ENCODE results near the gene UBE2C. TPM values are rescaled to one million over a fixed set of nuclear protein-coding genes. Genes with fewer than 3 reads are reported as not detected.
"Not testable (repeated sequence)": the region's sequence is repeated elsewhere in the genome, so short reads cannot be mapped to it uniquely, and the experiment has no call there.

The UBE2C gene
- total and polyA plus RNA-seq, 9 donors, result 23.1 to 50.4 (median 44.5) TPM

DNA sequence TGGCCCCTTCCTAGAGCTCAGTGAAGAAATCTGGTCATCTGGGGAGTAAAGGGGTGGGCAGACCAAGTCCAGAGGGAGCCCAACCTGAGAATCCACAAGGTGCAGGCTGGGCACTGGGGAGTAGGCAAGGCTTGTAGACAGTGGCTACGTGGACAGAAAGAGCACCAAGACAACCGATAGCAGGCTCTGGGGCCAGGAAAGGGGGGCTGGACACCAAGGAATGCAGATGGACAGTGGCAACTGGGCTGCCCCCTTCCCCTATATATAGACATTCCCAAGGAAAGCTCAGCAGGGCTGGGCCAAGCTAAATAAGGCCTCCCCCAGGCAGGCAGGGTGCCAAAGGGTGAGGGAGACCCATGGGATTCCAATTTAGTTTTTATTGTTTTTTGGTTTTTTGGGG is 16.1 kb downstream of the UBE2C start:
- 73% methylated on average over 2 of the region's 2 CpGs for WGBS (ENCODE audit: insufficient coverage)
- Histone ChIP-seq H3K4me3 (ENCODE audit: low read length) (no peak overlapping the region), H3K27ac (ENCODE audit: low read length) (peak overlapping the region; percentile 96)

DNA sequence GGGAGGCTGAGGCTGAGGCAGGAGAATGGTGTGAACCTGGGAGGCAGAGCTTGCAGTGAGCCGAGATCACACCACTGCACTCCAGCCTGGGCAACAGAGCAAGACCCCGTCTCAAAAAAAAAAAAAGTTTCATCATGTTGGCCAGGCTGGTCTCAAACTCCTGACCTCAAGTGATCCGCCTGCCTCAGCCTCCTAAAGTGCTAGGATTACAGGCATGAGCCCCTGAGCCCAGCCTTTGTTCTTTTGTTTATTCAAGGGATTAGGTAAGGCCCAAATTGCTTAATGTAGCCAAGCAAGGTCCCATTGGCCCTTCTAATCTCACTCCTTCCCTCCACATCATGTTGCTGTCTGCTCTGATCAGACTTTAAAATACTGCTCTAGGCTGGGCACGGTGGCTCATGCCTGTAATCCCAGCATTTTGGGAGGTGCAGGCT is 17.2 kb downstream of the UBE2C start:
- not testable (repeated sequence) for H3K4me3 ChIP-seq (ENCODE audit: low read length); DNase-seq; H3K27ac ChIP-seq (ENCODE audit: low read length); H3K36me3 ChIP-seq (ENCODE audit: control insufficient read depth, insufficient read depth, low read length); H3K9me3 ChIP-seq (replicated peaks; ENCODE audit: control insufficient read depth, low read depth, low read length); H3K27me3 ChIP-seq (ENCODE audit: control insufficient read depth, insufficient read depth, low read length)
- 100% methylated on average over 1 of the region's 4 CpGs for WGBS (ENCODE audit: insufficient coverage)
- peaks cover 49% of the 10 kb centered on the region for H3K4me1 ChIP-seq (ENCODE audit: control insufficient read depth, insufficient read depth, low read length)

More for the DNA sequence above, 16.1 kb downstream of the UBE2C start:
- H3K27me3 ChIP-seq (ENCODE audit: control insufficient read depth, insufficient read depth, low read length), result peaks cover 8% of the 10 kb centered on the region
- peak; percentile 87 for DNase-seq
- no peaks in the 10 kb centered on the region for H3K9me3 ChIP-seq (replicated peaks; ENCODE audit: control insufficient read depth, low read depth, low read length)
- H3K36me3 ChIP-seq (ENCODE audit: control insufficient read depth, insufficient read depth, low read length), result peaks cover 9% of the 10 kb centered on the region
- peaks cover 52% of the 10 kb centered on the region for H3K4me1 ChIP-seq (ENCODE audit: control insufficient read depth, insufficient read depth, low read length)

GRCh38 chr20:45832619-45833018 is 20.2 kb downstream of the UBE2C start:
- Histone ChIP-seq H3K36me3 (ENCODE audit: control insufficient read depth, insufficient read depth, low read length) (peaks cover 20% of the 10 kb centered on the region), H3K27me3 (ENCODE audit: control insufficient read depth, insufficient read depth, low read length) (no peaks in the 10 kb centered on the region), H3K4me3 (ENCODE audit: low read length) (no peak overlapping the region), H3K9me3 (replicated peaks; ENCODE audit: control insufficient read depth, low read depth, low read length) (no peaks in the 10 kb centered on the region), H3K4me1 (ENCODE audit: control insufficient read depth, insufficient read depth, low read length) (peaks cover 53% of the 10 kb centered on the region), H3K27ac (ENCODE audit: low read length) (peak overlapping the region; percentile 94)
- 60% methylated on average over 1 of the region's 4 CpGs for WGBS (ENCODE audit: insufficient coverage)
- no peak for DNase-seq

- H3K9me3 ChIP-seq (replicated peaks; ENCODE audit: control insufficient read depth, low read depth, low read length), result no peaks in the 10 kb centered on the region
- peaks cover 49% of the 10 kb centered on the region for H3K4me1 ChIP-seq (ENCODE audit: control insufficient read depth, insufficient read depth, low read length)
- H3K4me3 ChIP-seq (ENCODE audit: low read length), result peak within 1 kb of the TSS; percentile 61
- peak; percentile 91 for DNase-seq
- peak within 1 kb of the TSS; percentile 94 for H3K27ac ChIP-seq (ENCODE audit: low read length)
- peaks cover 20% of the 10 kb centered on the region for H3K36me3 ChIP-seq (ENCODE audit: control insufficient read depth, insufficient read depth, low read length)
- WGBS (ENCODE audit: insufficient coverage), result 5% methylated on average over 25 of the region's 35 CpGs
- no peaks in the 10 kb centered on the region for H3K27me3 ChIP-seq (ENCODE audit: control insufficient read depth, insufficient read depth, low read length)
These were observed 20.8 kb downstream of the UBE2C start, which contains the start of gene SNX21 for GRCh38 chr20:45833030-45833882. SNX21 (plus strand) TSS chr20:45833799; CDS start chr20:45833920, 121 bp downstream.

- Histone ChIP-seq H3K27me3 (ENCODE audit: control insufficient read depth, insufficient read depth, low read length) (no peaks in the 10 kb centered on the region), H3K36me3 (ENCODE audit: control insufficient read depth, insufficient read depth, low read length) (peaks cover 20% of the 10 kb centered on the region), H3K4me1 (ENCODE audit: control insufficient read depth, insufficient read depth, low read length) (peaks cover 40% of the 10 kb centered on the region), H3K27ac (ENCODE audit: low read length) (peak overlapping the region; percentile 94), H3K4me3 (ENCODE audit: low read length) (peak overlapping the region; percentile 61), H3K9me3 (replicated peaks; ENCODE audit: control insufficient read depth, low read depth, low read length) (no peaks in the 10 kb centered on the region)
- 1% methylated on average over 68 of the region's 71 CpGs for WGBS (ENCODE audit: insufficient coverage)
- peak; percentile 89 for DNase-seq
These were observed 21.7 kb downstream of the UBE2C start for GRCh38 chr20:45833883-45834796.

DNA sequence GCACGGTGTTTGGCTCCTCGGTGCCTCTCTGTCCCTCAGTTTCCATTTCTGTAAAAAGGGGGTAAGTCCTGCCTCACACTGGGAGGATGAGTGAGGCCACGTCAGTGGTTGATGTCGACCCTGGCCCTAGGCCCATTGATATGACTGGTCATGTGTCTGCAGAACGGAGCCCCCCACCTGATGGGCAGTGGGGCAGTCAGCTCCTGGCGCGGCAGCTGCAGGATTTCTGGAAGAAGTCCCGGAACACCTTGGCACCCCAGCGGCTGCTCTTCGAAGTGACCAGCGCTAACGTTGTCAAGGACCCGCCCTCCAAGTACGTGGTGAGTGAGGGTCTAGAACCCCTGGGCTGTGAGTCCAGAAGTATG is 22.3 kb downstream of the UBE2C start:
- Histone ChIP-seq H3K36me3 (ENCODE audit: control insufficient read depth, insufficient read depth, low read length) (peaks cover 20% of the 10 kb centered on the region), H3K4me3 (ENCODE audit: low read length) (peak overlapping the region; percentile 61), H3K9me3 (replicated peaks; ENCODE audit: control insufficient read depth, low read depth, low read length) (no peaks in the 10 kb centered on the region), H3K27me3 (ENCODE audit: control insufficient read depth, insufficient read depth, low read length) (no peaks in the 10 kb centered on the region), H3K4me1 (ENCODE audit: control insufficient read depth, insufficient read depth, low read length) (peaks cover 36% of the 10 kb centered on the region), H3K27ac (ENCODE audit: low read length) (peak overlapping the region; percentile 94)
- 76% methylated on average over 12 of the region's 14 CpGs for WGBS (ENCODE audit: insufficient coverage)
- DNase-seq, result no peak

GRCh38 chr20:45835329-45835765 is 22.9 kb downstream of the UBE2C start:
- H3K4me1 ChIP-seq (ENCODE audit: control insufficient read depth, insufficient read depth, low read length), result peaks cover 32% of the 10 kb centered on the region
- H3K9me3 ChIP-seq (replicated peaks; ENCODE audit: control insufficient read depth, low read depth, low read length), result no peaks in the 10 kb centered on the region
- peaks cover 25% of the 10 kb centered on the region for H3K36me3 ChIP-seq (ENCODE audit: control insufficient read depth, insufficient read depth, low read length)
- peak overlapping the region; percentile 59 for H3K27ac ChIP-seq (ENCODE audit: low read length)
- no peak for DNase-seq
- no peaks in the 10 kb centered on the region for H3K27me3 ChIP-seq (ENCODE audit: control insufficient read depth, insufficient read depth, low read length)
- H3K4me3 ChIP-seq (ENCODE audit: low read length), result peak overlapping the region; percentile 5
- WGBS (ENCODE audit: insufficient coverage), result 80% methylated on average over 1 of the region's 3 CpGs

GRCh38 chr20:45835825-45836224 is 23.4 kb downstream of the UBE2C start:
- peaks cover 29% of the 10 kb centered on the region for H3K36me3 ChIP-seq (ENCODE audit: control insufficient read depth, insufficient read depth, low read length)
- DNase-seq, result peak; percentile 68

DNA sequence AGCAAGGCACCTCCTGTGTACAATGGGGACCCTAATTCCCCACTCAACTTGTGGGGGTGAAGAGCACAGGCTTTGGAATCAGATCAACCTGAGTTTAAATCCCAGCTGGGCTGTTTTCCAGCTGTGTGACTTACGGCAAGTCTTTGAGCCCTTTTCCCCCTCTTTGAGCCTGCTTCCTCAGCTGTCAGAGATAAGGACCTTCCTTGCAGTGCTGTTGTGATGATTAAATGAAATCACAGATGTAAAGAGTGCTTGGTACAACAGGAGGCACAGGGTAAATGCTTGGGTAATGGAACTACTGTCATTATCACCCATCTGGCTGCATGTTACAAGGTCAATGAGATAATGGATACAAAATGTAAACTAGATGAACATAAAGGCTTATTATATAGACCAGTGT is 24.4 kb downstream of the UBE2C start:
- no peak overlapping the region for H3K4me3 ChIP-seq (ENCODE audit: low read length)
- peaks cover 39% of the 10 kb centered on the region for H3K36me3 ChIP-seq (ENCODE audit: control insufficient read depth, insufficient read depth, low read length)
- H3K4me1 ChIP-seq (ENCODE audit: control insufficient read depth, insufficient read depth, low read length), result peaks cover 41% of the 10 kb centered on the region
- H3K27ac ChIP-seq (ENCODE audit: low read length), result no peak overlapping the region
- 20% methylated on average over 1 of the region's 1 CpG for WGBS (ENCODE audit: insufficient coverage)
- no peak for DNase-seq
- no peaks in the 10 kb centered on the region for H3K9me3 ChIP-seq (replicated peaks; ENCODE audit: control insufficient read depth, low read depth, low read length)
- H3K27me3 ChIP-seq (ENCODE audit: control insufficient read depth, insufficient read depth, low read length), result no peaks in the 10 kb centered on the region

More at GRCh38 chr20:45835825-45836224, 23.4 kb downstream of the UBE2C start:
- H3K27ac ChIP-seq (ENCODE audit: low read length), result peak overlapping the region; percentile 59
- peaks cover 32% of the 10 kb centered on the region for H3K4me1 ChIP-seq (ENCODE audit: control insufficient read depth, insufficient read depth, low read length)
- peak overlapping the region; percentile 5 for H3K4me3 ChIP-seq (ENCODE audit: low read length)
- 33% methylated on average over 4 of the region's 5 CpGs for WGBS (ENCODE audit: insufficient coverage)
- no peaks in the 10 kb centered on the region for H3K27me3 ChIP-seq (ENCODE audit: control insufficient read depth, insufficient read depth, low read length)
- H3K9me3 ChIP-seq (replicated peaks; ENCODE audit: control insufficient read depth, low read depth, low read length), result no peaks in the 10 kb centered on the region
